Measurements from ENCODE around the gene KAT6B. TPM values are rescaled to one million over a fixed set of nuclear protein-coding genes. Genes with fewer than 3 reads are reported as not detected.
"Not testable (repeated sequence)": the region's sequence is repeated elsewhere in the genome, so short reads cannot be mapped to it uniquely, and the experiment has no call there.

KAT6B gene
- total and polyA plus RNA-seq, 2 donors (not counting 1 experiment from before 2014, with no cell fraction given), result 8.6 to 111 TPM

- H3K27me3 Mint-ChIP-seq, result no peaks in the 10 kb centered on the region
- Histone ChIP-seq H3K4me2 (replicated peaks; ENCODE audit: low read depth, low read length, poor library complexity, severe bottlenecking) (no peak overlapping the region), H3K9me3 (ENCODE audit: control extremely low read depth in 1 of 3, control insufficient read depth in 2 of 3, insufficient read depth in 1 of 3, low read length in 2 of 3) (peaks cover 0 to 18% (median 16%) of the 10 kb centered on the region in 3 donors), H3K27me3 (replicated peaks in 1 of 4; ENCODE audit: control extremely low read depth in 1 of 4, control insufficient read depth in 3 of 4, insufficient read depth in 4 of 4, low read length in 3 of 4) (no peaks in the 10 kb centered on the region), H3K79me2 (ENCODE audit: control insufficient read depth, insufficient read depth, low read length) (no peaks in the 10 kb centered on the region), H3K4me1 (ENCODE audit: control insufficient read depth in 2 of 2, insufficient read depth in 2 of 2, low read length in 2 of 2) (no peaks in the 10 kb centered on the region), H3K27ac (ENCODE audit: low read length in 2 of 2) (no peak overlapping the region), H3K36me3 (replicated peaks in 1 of 2; ENCODE audit: control extremely low read depth in 1 of 2, control insufficient read depth in 1 of 2, extremely low read depth in 1 of 2, insufficient read depth in 2 of 2, low read length in 1 of 2) (no peaks in the 10 kb centered on the region), H2AFZ (ENCODE audit: insufficient read depth, low read depth, low read length, poor library complexity, severe bottlenecking) (no peak overlapping the region), H3K4me3 (ENCODE audit: control extremely low read depth in 1 of 5, extremely low read depth in 1 of 5, insufficient read depth in 1 of 5, low read depth in 2 of 5, low read length in 4 of 5) (no peak overlapping the region), H4K20me1 (ENCODE audit: control insufficient read depth, insufficient read depth, low read length, poor library complexity, severe bottlenecking) (no peaks in the 10 kb centered on the region), H3K9ac (ENCODE audit: low read length) (no peak overlapping the region)
- intact Hi-C loops (cut with micrococcal nuclease), result no loop called here
- H3K4me1 Mint-ChIP-seq, result no peaks in the 10 kb centered on the region
- TF ChIP-seq CTCF (IDR thresholded peaks at IDR 0.05) (no peak), EZH2 (IDR thresholded peaks at IDR 0.05; ENCODE audit: borderline replicate concordance, insufficient read depth, low read depth, low read length, poor library complexity, severe bottlenecking) (no peak)
- peaks cover 9% of the 10 kb centered on the region for H3K9me3 Mint-ChIP-seq (ENCODE audit: insufficient read depth)
- H3K27ac Mint-ChIP-seq, result no peak overlapping the region
- ChIA-PET CTCF (no interaction called here), POLR2A (no interaction called here)
- no peak for DNase-seq
- ATAC-seq (ENCODE audit: low read depth), result no peak
- H3K4me3 Mint-ChIP-seq, result no peak overlapping the region
- WGBS (ENCODE audit: insufficient coverage), result 95% methylated on average over 9 of the region's 12 CpGs
Measured at GRCh38 chr10:74778436-74779094, 47.8 kb upstream of the KAT6B start.

DNA sequence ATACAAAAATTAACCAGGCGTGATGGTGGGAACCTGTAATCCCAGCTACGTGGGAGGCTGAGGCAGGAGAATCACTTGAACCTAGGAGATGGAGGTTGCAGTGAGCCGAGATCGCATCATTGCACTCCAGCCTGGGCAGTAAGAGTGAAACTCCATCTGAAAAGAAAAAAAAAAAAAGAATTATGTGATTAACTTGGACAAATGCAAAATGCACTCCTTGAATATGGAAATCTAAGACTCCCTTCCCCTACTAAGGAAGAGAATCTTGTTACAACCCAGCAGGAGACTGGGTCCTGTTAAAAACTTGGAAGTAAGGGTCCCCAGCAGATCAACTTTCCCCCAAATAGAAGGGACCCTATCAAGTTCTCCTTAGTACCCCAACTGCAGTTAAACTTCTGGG, 44.5 kb upstream of the KAT6B start:
- ATAC-seq (ENCODE audit: low read depth); H3K27ac ChIP-seq (ENCODE audit: low read length in 2 of 2); H3K4me1 Mint-ChIP-seq; H3K27me3 Mint-ChIP-seq; H3K4me3 Mint-ChIP-seq; H3K9ac ChIP-seq (ENCODE audit: low read length); H3K36me3 ChIP-seq (replicated peaks in 1 of 2; ENCODE audit: control extremely low read depth in 1 of 2, control insufficient read depth in 1 of 2, extremely low read depth in 1 of 2, insufficient read depth in 2 of 2, low read length in 1 of 2); H3K4me2 ChIP-seq (replicated peaks; ENCODE audit: low read depth, low read length, poor library complexity, severe bottlenecking); H2AFZ ChIP-seq (ENCODE audit: insufficient read depth, low read depth, low read length, poor library complexity, severe bottlenecking); H3K79me2 ChIP-seq (ENCODE audit: control insufficient read depth, insufficient read depth, low read length); intact Hi-C loops (cut with micrococcal nuclease); DNase-seq; H3K27me3 ChIP-seq (replicated peaks in 1 of 4; ENCODE audit: control extremely low read depth in 1 of 4, control insufficient read depth in 3 of 4, insufficient read depth in 4 of 4, low read length in 3 of 4); H3K4me1 ChIP-seq (ENCODE audit: control insufficient read depth in 2 of 2, insufficient read depth in 2 of 2, low read length in 2 of 2); H3K9me3 Mint-ChIP-seq (ENCODE audit: insufficient read depth); H3K4me3 ChIP-seq (ENCODE audit: control extremely low read depth in 1 of 5, extremely low read depth in 1 of 5, insufficient read depth in 1 of 5, low read depth in 2 of 5, low read length in 4 of 5); H3K27ac Mint-ChIP-seq; H4K20me1 ChIP-seq (ENCODE audit: control insufficient read depth, insufficient read depth, low read length, poor library complexity, severe bottlenecking): not testable (repeated sequence)
- POLR2A ChIA-PET, result interaction anchor here (0.7 kb wide), 1 partner anchor 33 kb away, joined by 3 read pairs; no protein-coding TSS in a partner anchor
- H3K9me3 ChIP-seq (ENCODE audit: control extremely low read depth in 1 of 3, control insufficient read depth in 2 of 3, insufficient read depth in 1 of 3, low read length in 2 of 3), result peaks cover 0 to 11% (median 0%) of the 10 kb centered on the region in 3 donors
- no CpG with 5 or more reads among the region's 4 CpGs for WGBS (ENCODE audit: insufficient coverage)
- CTCF ChIA-PET, result interaction anchor here (0.7 kb wide), 1 partner anchor 50 kb away, joined by 3 read pairs; no protein-coding TSS in a partner anchor
